BJ (cell line): Measurements from ENCODE around the gene CCDC7. TPM values are rescaled to one million over a fixed set of nuclear protein-coding genes. Genes with fewer than 3 reads are reported as not detected.
"Not testable (repeated sequence)": the region's sequence is repeated elsewhere in the genome, so short reads cannot be mapped to it uniquely, and the experiment has no call there.

Source experiments
- CTCF ChIA-PET: fragments of 350-600 bp; formaldehyde crosslinking; extraction: SDS; loops from one replicate; lab custom pipeline; 2021; ENCODE audit warnings: antibody characterized with exemption, inconsistent platforms; lab: Yijun Ruan, JAX
- POLR2A ChIA-PET: fragments of 300-600 bp; sonication (Branson Sonifier 250); formaldehyde crosslinking; extraction: SDS; loops from one replicate; lab custom pipeline; 2021; ENCODE audit warnings: antibody characterized with exemption; lab: Charles Lee
- DNase-seq: peaks from one replicate; pipeline ENCODE4 v3.0.0-alpha.2; 2011; ENCODE audit warnings: low read depth
- H3K27me3 ChIP-seq: 2 replicates; pipeline ENCODE4 v1.6.0; 2011; ENCODE audit warnings: low read length; ENCODE audit not compliant: control insufficient read depth, insufficient read depth
- H3K36me3 ChIP-seq: 2 replicates; pipeline ENCODE4 v1.5.1; 2011; ENCODE audit warnings: low read length; ENCODE audit not compliant: control insufficient read depth, insufficient read depth
- H3K4me3 ChIP-seq: 2 replicates; pipeline ENCODE4 v1.5.1; 2011; ENCODE audit warnings: low read depth, mild to moderate bottlenecking, control low read depth, low read length
- CTCF ChIP-seq: IDR thresholded peaks from 2 replicates; pipeline ENCODE4 v1.5.1; 2011; ENCODE audit warnings: low read depth, mild to moderate bottlenecking, control low read depth, inconsistent platforms, low read length, moderate library complexity; ENCODE audit not compliant: insufficient read depth
- polyA plus RNA-seq: library from polyadenylated mRNA; depleted of rRNA; stranded (reverse); fragments of >200 nt; gene quantifications from 2 replicates; pipeline ENCODE4 v1.2.3, GENCODE V29; 2011

The CCDC7 gene
- polyA plus RNA-seq, 1 experiment, result 0.52 TPM

- no peaks in the 10 kb centered on the region for H3K36me3 ChIP-seq
- H3K4me3 ChIP-seq, result no peak overlapping the region
- POLR2A ChIA-PET, result no interaction called here
- no peak for DNase-seq
- CTCF ChIA-PET, result interaction anchor here (0.6 kb wide), 1 partner anchor 106 kb away, joined by 3 read pairs; no protein-coding TSS in a partner anchor
- no peak for TF ChIP-seq CTCF
- H3K27me3 ChIP-seq, result no peaks in the 10 kb centered on the region
Measured at GRCh38 chr10:32582946-32583345, 137.0 kb downstream of the CCDC7 start.

- CTCF ChIA-PET, POLR2A ChIA-PET, DNase-seq: not testable (repeated sequence)
Measured at GRCh38 chr10:32598022-32598421, 152.1 kb downstream of the CCDC7 start.

GRCh38 chr10:32600317-32600716 lies 154.4 kb downstream of the CCDC7 start:
- no peak for DNase-seq
- POLR2A ChIA-PET, result no interaction called here
- TF ChIP-seq CTCF, result no peak
- no peaks in the 10 kb centered on the region for H3K27me3 ChIP-seq
- no peaks in the 10 kb centered on the region for H3K36me3 ChIP-seq
- CTCF ChIA-PET, result no interaction called here
- H3K4me3 ChIP-seq, result no peak overlapping the region

More at GRCh38 chr10:32598022-32598421, 152.1 kb downstream of the CCDC7 start:
- not testable (repeated sequence) for H3K4me3 ChIP-seq, H3K27me3 ChIP-seq, H3K36me3 ChIP-seq

GRCh38 chr10:32601562-32601961 lies 155.6 kb downstream of the CCDC7 start:
- CTCF ChIA-PET, POLR2A ChIA-PET, H3K27me3 ChIP-seq, DNase-seq, H3K4me3 ChIP-seq, H3K36me3 ChIP-seq: not testable (repeated sequence)

GRCh38 chr10:32605787-32606186 lies 159.8 kb downstream of the CCDC7 start:
- H3K27me3 ChIP-seq, result no peaks in the 10 kb centered on the region
- CTCF ChIA-PET, result no interaction called here
- no peak overlapping the region for H3K4me3 ChIP-seq
- TF ChIP-seq CTCF, result no peak
- no peaks in the 10 kb centered on the region for H3K36me3 ChIP-seq
- DNase-seq, result no peak
- POLR2A ChIA-PET, result no interaction called here

GRCh38 chr10:32610543-32610942 lies 164.6 kb downstream of the CCDC7 start:
- H3K36me3 ChIP-seq, DNase-seq, CTCF ChIA-PET, POLR2A ChIA-PET, H3K27me3 ChIP-seq, H3K4me3 ChIP-seq: not testable (repeated sequence)

GRCh38 chr10:32616438-32616837 lies 170.5 kb downstream of the CCDC7 start:
- no peak for DNase-seq
- H3K4me3 ChIP-seq, result no peak overlapping the region
- ChIA-PET POLR2A (no interaction called here), CTCF (no interaction called here)
- no peaks in the 10 kb centered on the region for H3K27me3 ChIP-seq
- H3K36me3 ChIP-seq, result no peaks in the 10 kb centered on the region
- TF ChIP-seq CTCF, result no peak
